ENCODE data around the gene CHST3. TPM values are rescaled to one million over a fixed set of nuclear protein-coding genes. Genes with fewer than 3 reads are reported as not detected.
A peak's percentile ranks its signal among the peaks of the same experiment; 100 is the strongest.

Gene CHST3
- total and polyA plus RNA-seq, 10 of the 15 experiments (the other 5 are each of a cell fraction or from before 2014, with no cell fraction given): 0.03 to 0.50 (median 0.05) TPM; not detected in 2

GRCh38 chr10:71989661-71990454, 25.7 kb downstream of the CHST3 start:
- no peak overlapping the region for H3K27ac ChIP-seq (ENCODE audit: control insufficient read depth, insufficient read depth)
- no peaks in the 10 kb centered on the region for H4K20me1 ChIP-seq (ENCODE audit: control insufficient read depth, insufficient read depth)
- no TSS peak for BruUV-seq (replicated peaks)
- ChIA-PET POLR2A (no interaction called here), RAD21 (ENCODE audit: unreplicated experiment) (interaction anchor here (1.1 to 1.2 kb wide), 2 partner anchors 34 to 64 kb away, joined by 3 to 4 read pairs; no protein-coding TSS in a partner anchor), CTCF (interaction anchor here (0.6 to 2.5 kb wide), 3 partner anchors 8 to 59 kb away, joined by 4 to 10 read pairs (median 4); no protein-coding TSS in a partner anchor), SMC1A (ENCODE audit: uncharacterized antibody, unreplicated experiment) (interaction anchor here (0.6 to 1.4 kb wide), 4 partner anchors 9 to 239 kb away, joined by 3 read pairs; no protein-coding TSS in a partner anchor)
- H3K4me3 ChIP-seq: peak overlapping the region; percentile 22; the same call in 1 of the 2 replicates
- in situ Hi-C loops (cut with MboI): no loop called here
- H3K4me2 ChIP-seq (ENCODE audit: control insufficient read depth, insufficient read depth): no peak overlapping the region
- no peak overlapping the region for H3K9ac ChIP-seq (ENCODE audit: control insufficient read depth, insufficient read depth, low read length)
- peak; percentile 9; the same call in 1 of the 3 replicates for ATAC-seq
- WGBS (ENCODE audit: insufficient coverage, insufficient replicate concordance, low lambda C conversion rate, missing lambda C conversion rate): 50% methylated on average over 5 of the region's 6 CpGs
- peaks cover 10% of the 10 kb centered on the region for H3K4me1 ChIP-seq (ENCODE audit: control insufficient read depth, insufficient read depth, low read length)
- no peaks in the 10 kb centered on the region for H3K79me2 ChIP-seq (ENCODE audit: control insufficient read depth, insufficient read depth, low read length)
- TF ChIP-seq MXI1 (IDR thresholded peaks at IDR 0.05; ENCODE audit: low read depth, low read length) (no peak), DPF2 (IDR thresholded peaks at IDR 0.05) (no peak), ZBTB33 (IDR thresholded peaks at IDR 0.05) (no peak), NRF1 (conservative IDR thresholded peaks at IDR 0.05; ENCODE audit: low read depth, low read length) (no peak), FOXK2 (IDR thresholded peaks at IDR 0.05) (no peak), CHD4 (IDR thresholded peaks at IDR 0.05) (no peak), SPI1 (IDR thresholded peaks at IDR 0.05; ENCODE audit: borderline replicate concordance, insufficient read depth, low read depth, low read length) (peak; percentile 19; the same call in 1 of the 2 replicates)
- intact Hi-C loops (cut with micrococcal nuclease; ENCODE audit: unreplicated experiment): no loop called here
- H3K27me3 ChIP-seq (replicated peaks in 1 of 2; ENCODE audit: control insufficient read depth in 2 of 2, insufficient read depth in 2 of 2, low read length in 1 of 2): no peaks in the 10 kb centered on the region
- FAIRE-seq: no peak
- H3K36me3 ChIP-seq (ENCODE audit: control insufficient read depth in 2 of 2, insufficient read depth in 2 of 2, low read length in 1 of 2): no peaks in the 10 kb centered on the region
- H3K9me3 ChIP-seq (replicated peaks; ENCODE audit: control insufficient read depth, insufficient read depth, low read length): no peaks in the 10 kb centered on the region
- no peak overlapping the region; the same call in 1 of the 2 replicates for H2AFZ ChIP-seq (ENCODE audit: control insufficient read depth, low read depth, low read length)
- no peak for DNase-seq (ENCODE audit: low read depth, low spot score)

Data from GM12878 (cell line).